Globus pallidus (tissue), 1 donor: ENCODE results near the gene CCL21.

ENCODE experiments used
- DNase-seq: peaks from one replicate; pipeline ENCODE4 v3.0.0-alpha.2; 2015; ENCODE audit warnings: low spot score

CCL21 gene

DNA sequence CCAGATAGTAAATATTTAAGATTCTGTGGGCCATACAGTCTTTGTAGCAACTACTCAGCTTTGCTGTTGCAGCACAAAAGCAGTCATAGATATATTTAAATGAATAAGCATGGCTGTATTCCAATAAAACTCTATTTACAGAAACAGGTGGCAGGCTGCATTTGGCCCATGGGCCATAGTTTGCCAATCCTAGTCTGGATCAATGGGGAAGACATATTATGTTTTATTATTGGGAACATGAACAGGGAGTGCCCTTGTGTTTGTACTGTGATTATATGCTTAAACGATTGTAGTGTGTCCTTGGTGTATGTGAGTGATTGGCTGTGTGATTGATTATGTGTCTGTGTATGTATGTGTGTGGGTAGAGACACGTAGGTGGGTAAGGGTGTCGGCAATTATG lies 35.5 kb downstream of the CCL21 start:
- DNase-seq = no peak

DNA sequence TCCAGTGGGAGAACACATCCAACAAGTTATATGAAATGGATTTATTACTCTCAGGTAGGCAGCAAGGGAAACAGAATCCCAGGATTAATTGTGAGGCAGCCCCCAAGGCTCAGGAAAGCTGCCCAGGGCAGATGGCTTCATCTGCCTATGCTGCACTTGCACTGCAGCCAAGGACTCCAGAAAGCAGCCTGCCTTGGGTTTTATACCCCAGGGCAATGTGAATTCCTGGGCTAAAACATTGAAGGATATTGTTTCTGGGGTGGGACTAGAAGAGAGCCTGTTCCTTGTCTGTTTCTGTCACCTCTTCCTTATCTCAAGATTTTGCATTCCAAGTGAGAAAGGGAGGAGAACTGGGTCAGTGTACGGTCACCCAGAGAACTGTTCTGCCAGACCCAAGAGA lies 38.6 kb downstream of the CCL21 start:
- DNase-seq = no peak

DNA sequence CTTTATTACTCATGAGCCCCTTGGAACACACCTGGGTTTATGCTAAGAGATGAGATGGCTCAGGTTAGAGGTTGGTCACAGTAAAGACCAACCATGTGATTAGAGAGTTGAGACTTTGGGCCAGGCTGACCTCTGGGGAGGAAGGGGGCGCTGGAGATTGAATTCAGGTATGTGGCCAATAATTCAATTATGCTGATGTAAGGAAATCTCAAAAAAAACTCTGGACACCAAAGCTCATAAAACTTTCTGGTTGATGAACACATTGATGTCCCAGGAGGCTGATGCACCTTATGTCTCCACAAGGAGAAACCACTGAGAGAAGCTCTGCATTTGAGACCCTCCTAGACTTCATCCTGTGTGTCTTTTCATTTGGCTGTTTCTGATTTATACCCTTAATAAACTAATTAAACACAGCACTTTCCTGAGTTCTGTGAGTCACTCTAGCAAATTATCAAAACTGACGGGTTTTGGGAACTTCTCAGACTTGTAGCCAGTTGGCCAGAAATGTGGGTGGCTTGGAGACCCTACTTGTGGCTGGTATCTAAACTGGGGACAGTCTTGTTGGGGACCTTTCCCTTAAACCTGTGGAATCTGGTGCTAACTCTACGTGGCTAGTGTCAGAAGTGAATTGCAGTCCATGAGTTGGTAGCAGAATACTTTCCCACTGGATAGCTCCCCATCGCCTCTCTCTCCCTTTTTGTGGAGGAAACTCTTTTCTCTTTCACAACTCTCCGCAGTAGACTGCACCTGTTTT lies 40.0 kb downstream of the CCL21 start:
- no peak for DNase-seq

DNA sequence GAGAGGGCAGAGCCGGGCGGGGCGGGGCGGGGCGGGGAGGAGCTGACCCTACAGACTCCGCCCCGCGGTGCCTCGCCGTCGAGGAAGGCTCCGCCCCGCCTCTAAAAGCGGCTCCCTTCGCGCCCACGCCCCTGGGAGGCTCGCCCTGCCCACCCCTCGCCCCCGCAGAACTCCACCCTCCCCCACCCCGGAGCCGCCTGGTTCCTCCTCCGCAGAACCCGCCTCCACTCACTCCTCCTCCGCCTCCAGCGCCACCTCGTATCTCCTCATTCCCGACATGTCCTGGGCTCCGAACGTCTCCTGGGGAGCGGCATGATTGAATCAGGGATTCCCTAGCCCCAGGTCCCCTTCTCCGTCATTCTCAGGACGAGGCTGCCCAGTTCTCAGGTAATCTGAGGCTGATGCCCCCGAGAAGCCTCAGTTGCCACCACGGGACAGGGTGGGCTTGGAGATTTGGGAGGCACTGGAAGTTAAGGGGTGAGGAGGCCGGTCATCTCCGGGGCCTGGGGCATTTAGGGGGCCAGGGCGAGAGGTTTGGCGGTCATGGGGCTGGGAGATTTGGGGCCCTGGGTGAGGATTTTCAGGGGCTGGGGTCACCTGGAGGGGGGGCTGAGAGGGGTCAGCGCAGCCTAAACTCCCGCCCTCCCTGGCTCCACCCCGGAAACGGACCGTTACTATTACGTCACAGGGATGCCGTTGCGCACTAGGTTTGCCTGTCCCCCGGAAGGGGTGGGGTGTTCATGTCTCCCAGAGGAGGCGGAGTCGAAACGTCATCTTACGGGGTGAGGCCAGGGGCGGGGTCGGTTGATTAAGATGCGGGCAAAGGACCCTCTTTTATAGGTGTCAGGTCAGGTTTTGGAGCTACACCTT lies 44.3 kb downstream of the CCL21 start:
- peak; percentile 95 for DNase-seq

DNA sequence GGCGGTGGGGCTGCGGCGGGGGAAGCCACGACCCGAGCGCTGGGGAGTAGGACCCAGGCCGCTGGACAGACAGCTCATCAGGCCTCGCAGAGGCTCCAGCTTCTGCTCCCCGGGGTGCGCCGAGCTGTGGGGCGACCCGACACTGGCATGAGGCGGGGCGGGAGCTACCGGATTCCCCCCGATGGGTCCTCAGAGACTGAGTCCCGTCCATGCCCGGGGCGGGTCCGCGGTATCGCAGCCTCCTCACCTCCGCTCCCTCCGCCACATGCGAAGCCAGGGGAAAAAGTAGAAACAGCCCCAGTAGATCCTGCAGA lies 44.9 kb downstream of the CCL21 start:
- no peak for DNase-seq

DNA sequence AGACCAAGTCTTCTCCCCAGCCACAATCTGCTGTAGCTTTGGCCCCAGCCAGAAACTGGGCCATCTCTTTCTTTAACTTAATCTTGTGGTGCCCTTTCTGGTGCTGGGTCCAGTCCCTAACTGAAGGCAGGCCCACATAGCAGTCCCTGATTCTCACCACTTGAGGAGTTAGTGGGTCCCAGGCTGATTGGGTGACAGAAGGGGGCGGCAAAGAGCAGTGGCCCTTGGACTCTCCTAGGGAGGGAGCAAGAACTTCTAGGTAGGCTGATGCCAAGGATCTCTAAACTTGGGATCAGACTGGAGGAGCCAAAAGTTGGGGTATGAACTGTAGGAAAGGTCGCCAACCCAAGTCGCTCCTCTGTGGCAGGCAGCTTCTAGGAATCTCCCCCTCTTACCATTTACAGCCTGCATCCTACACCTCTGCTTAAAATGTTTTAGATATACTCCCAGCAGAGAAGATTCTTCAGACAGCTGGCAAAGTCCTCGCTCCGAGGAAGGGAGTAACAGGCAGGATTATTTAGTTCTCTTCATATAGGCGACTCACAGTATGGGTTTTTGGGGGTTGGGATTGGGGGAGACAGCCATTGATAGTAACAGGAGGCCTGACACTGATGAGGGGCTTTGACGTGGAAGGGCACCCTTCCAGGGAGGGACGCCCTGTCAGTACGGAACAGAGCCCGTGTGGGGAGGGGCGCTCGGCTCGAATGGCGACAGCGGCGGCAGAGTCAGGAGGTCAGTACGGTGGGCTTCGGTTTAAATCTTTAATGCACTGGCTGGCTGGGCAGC lies 45.5 kb downstream of the CCL21 start:
- peak; percentile 80 for DNase-seq

DNA sequence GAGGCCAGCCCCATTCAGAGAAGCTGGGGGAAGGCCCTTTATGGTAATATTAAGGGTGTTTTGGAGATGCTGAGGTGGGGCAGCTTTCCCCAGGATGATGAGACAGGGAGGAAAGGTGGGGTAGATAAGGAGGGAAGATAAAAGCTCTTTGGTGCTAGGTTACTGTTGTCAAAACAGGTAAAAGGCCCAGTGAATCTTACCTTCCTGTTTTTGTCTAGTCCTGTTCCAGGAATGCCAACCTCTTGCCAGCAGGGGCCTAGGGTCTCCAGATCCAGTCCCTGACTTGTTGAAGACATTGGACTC lies 46.7 kb downstream of the CCL21 start:
- DNase-seq = no peak

DNA sequence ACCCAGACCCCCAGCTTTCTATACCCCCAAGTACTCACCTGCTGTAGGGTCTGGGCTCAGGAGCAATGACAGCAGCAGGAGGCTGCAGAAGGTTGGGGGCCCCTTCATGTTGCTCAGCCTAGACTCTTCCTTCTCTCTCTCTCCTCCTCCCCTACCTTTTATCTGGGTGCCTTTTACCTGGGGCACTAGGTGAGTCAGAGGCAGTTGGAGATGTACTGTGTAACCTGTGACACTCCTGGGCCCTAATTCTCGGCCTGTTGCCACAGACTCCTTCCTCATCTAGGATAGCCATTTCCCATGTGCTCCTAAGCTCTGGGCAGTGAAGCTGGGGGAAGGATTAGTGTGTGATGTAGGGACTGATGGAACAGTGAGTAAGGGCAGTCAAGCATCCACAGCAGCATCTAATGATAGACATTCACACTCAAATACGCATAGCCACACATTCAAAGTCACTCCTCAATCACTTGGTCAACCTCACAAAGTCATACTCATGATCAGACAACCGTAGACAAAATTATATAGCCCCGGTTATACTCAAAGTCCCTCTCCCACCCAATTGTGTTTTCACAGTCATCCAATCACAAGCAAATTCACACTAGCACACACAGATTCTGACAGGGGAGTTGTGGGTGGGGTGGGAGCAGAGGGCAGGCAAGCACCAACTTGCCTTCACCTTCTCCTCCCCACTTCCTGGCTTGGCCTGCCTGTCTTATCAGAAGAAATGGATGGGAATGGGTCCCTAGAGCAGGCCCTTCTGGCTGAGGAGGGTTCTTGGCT lies 47.2 kb downstream of the CCL21 start, which contains the start of gene CCL27:
CCL27 (minus strand) TSS at position 132 of the 777 bp plus-strand sequence; CDS start at position 108, 24 bp downstream.
- DNase-seq = no peak

DNA sequence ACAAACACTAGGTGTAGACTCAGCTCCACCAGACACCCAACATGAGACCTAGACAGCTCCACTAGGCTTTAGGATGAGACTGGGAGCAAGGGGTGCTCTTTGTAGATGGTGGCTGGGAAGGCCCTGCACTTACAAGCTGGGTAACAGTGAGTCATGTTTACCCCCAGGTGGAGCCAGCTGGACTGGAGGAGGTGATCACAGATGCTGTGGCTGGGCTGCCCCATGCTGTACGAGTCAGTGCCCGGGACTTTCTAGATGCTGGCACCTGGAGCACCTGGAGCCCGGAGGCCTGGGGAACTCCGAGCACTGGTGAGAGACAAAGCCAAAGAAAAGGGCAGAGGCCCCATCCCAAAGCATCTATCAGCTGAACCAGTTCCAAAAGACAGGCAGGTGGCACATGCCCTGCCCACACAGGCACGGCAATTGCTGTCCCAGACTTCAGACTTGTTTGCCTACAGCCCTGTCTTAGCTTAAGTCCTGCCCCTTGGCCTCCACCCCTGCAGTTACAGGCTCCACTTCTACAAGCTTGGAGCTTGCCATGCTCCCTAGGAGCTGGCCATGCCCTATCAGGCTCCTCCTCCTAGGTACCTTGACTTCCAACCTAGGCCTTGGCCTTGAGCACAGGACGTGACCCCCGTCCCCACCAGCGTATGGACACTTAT lies 50.2 kb downstream of the CCL21 start:
- DNase-seq = no peak
